ENCODE measurements around the gene TNFAIP8. TPM values are rescaled to one million over a fixed set of nuclear protein-coding genes. Genes with fewer than 3 reads are reported as not detected.
A peak's percentile ranks its signal among the peaks of the same experiment; 100 is the strongest.

Gene TNFAIP8
- total RNA-seq, 4 donors from 2014 or later: 2.0 to 42.7 (median 15.5) TPM

- Histone ChIP-seq H3K27me3 (no peaks in the 10 kb centered on the region), H3K27ac (no peak overlapping the region), H3K9me3 (no peaks in the 10 kb centered on the region), H3K4me1 (no peaks in the 10 kb centered on the region), H3K4me3 (no peak overlapping the region), H3K36me3 (no peaks in the 10 kb centered on the region)
- intact Hi-C loops (cut with DNase I; ENCODE audit: low total_unique reads): no loop called here
- TF ChIP-seq POLR2A (IDR thresholded peaks at IDR 0.05) (no peak), CTCF (IDR thresholded peaks at IDR 0.05) (no peak)
- no peak for DNase-seq
Observed at GRCh38 chr5:119347574-119347973, 8.2 kb upstream of the TNFAIP8 start.

- Histone ChIP-seq H3K9me3 (no peaks in the 10 kb centered on the region), H3K4me3 (no peak overlapping the region), H3K36me3 (no peaks in the 10 kb centered on the region), H3K27ac (no peak overlapping the region), H3K4me1 (no peaks in the 10 kb centered on the region), H3K27me3 (no peaks in the 10 kb centered on the region)
- TF ChIP-seq CTCF (IDR thresholded peaks at IDR 0.05) (no peak), POLR2A (IDR thresholded peaks at IDR 0.05) (no peak)
- intact Hi-C loops (cut with DNase I; ENCODE audit: low total_unique reads): no loop called here
- DNase-seq: no peak
Observed at GRCh38 chr5:119347991-119348390, 7.8 kb upstream of the TNFAIP8 start.

- Histone ChIP-seq H3K9me3 (no peaks in the 10 kb centered on the region), H3K4me1 (peaks cover 0 to 6% of the 10 kb centered on the region in 2 donors), H3K27ac (peak overlapping the region in 1 of 2 donors; percentile 25), H3K27me3 (no peaks in the 10 kb centered on the region), H3K4me3 (no peak overlapping the region), H3K36me3 (no peaks in the 10 kb centered on the region)
- TF ChIP-seq POLR2A (IDR thresholded peaks at IDR 0.05): no peak
- DNase-seq: no peak
- intact Hi-C loops (cut with DNase I; ENCODE audit: low total_unique reads): no loop called here
Observed at GRCh38 chr5:119353213-119353612, 2.6 kb upstream of the TNFAIP8 start.

GRCh38 chr5:119353686-119354366, 2.0 kb upstream of the TNFAIP8 start:
- no peaks in the 10 kb centered on the region for H3K27me3 ChIP-seq
- no peak overlapping the region for H3K4me3 ChIP-seq
- no peak for DNase-seq
- H3K4me1 ChIP-seq: peaks cover 0 to 6% of the 10 kb centered on the region in 2 donors
- intact Hi-C loops (cut with DNase I; ENCODE audit: low total_unique reads): no loop called here
- no peak for TF ChIP-seq POLR2A (IDR thresholded peaks at IDR 0.05)
- no peak for TF ChIP-seq CTCF (IDR thresholded peaks at IDR 0.05)
- H3K9me3 ChIP-seq: no peaks in the 10 kb centered on the region
- H3K36me3 ChIP-seq: no peaks in the 10 kb centered on the region
- peak overlapping the region in 1 of 2 donors; percentile 25 for H3K27ac ChIP-seq

- no peak for DNase-seq
- Histone ChIP-seq H3K9me3 (no peaks in the 10 kb centered on the region), H3K27me3 (no peaks in the 10 kb centered on the region), H3K4me1 (peaks cover 0 to 6% of the 10 kb centered on the region in 2 donors), H3K36me3 (no peaks in the 10 kb centered on the region), H3K4me3 (no peak overlapping the region), H3K27ac (peak overlapping the region in 1 of 2 donors; percentile 25)
- no peak for TF ChIP-seq POLR2A (IDR thresholded peaks at IDR 0.05)
- no peak for TF ChIP-seq CTCF (IDR thresholded peaks at IDR 0.05)
- intact Hi-C loops (cut with DNase I; ENCODE audit: low total_unique reads): no loop called here
Observed at GRCh38 chr5:119354537-119355243, 1.1 kb upstream of the TNFAIP8 start.

Measured in uterus (tissue), 4 donors.